Cardiac muscle cell (in vitro differentiated cells and primary cell): ENCODE results near the gene USF2. TPM values are rescaled to one million over a fixed set of nuclear protein-coding genes. Genes with fewer than 3 reads are reported as not detected.

ENCODE experiments used
- DNase-seq, 2 donors: peaks; one replicate each; pipeline versions ENCODE4 v3.0.0 to v3.0.0-alpha.2; 2010 to 2017; ENCODE audit warnings: low read depth in 1 of 2, low spot score in 1 of 2
- H3K27ac ChIP-seq: fragments of 200-600 bp; sonication (generic); 2 replicates; pipeline ENCODE4 v1.5.1; 2016
- H3K27me3 ChIP-seq: fragments of 200-600 bp; sonication (generic); 2 replicates; pipeline ENCODE4 v1.6.0; 2016; ENCODE audit warnings: control low read depth
- H3K36me3 ChIP-seq: fragments of 200-600 bp; sonication (generic); 2 replicates; pipeline ENCODE4 v1.5.1; 2016; ENCODE audit warnings: control low read depth
- H3K4me1 ChIP-seq: fragments of 200-600 bp; sonication (generic); 2 replicates; pipeline ENCODE4 v1.8.1; 2017; ENCODE audit warnings: low read depth, mild to moderate bottlenecking, mixed run types
- H3K4me3 ChIP-seq: fragments of 200-600 bp; sonication (generic); 2 replicates; pipeline ENCODE4 v1.5.1; 2016; ENCODE audit warnings: mild to moderate bottlenecking
- H3K9me3 ChIP-seq: fragments of 200-600 bp; sonication (generic); 2 replicates; pipeline ENCODE4 v1.5.1; 2017; ENCODE audit warnings: low read depth, mild to moderate bottlenecking, control low read depth
- CTCF ChIP-seq: IDR thresholded peaks from 2 replicates; pipeline ENCODE4 v1.5.1; 2012; ENCODE audit warnings: low read depth, mild to moderate bottlenecking, low read length
- polyA plus RNA-seq: library from polyadenylated mRNA; unstranded; fragments of >200 nt; fragmentation: Nextera tagmentation; extraction: Ambion mirVana; gene quantifications from 2 replicates; pipeline ENCODE4 v1.2.1, GENCODE V29; 2016
- total RNA-seq: library from RNA; depleted of rRNA; stranded (reverse); fragments of >200 nt; gene quantifications from 2 replicates; pipeline ENCODE4 v1.2.3, GENCODE V29; 2016

USF2 gene
- total and polyA plus RNA-seq, 2 experiments from 2014 or later: 31.7 to 235 TPM

GRCh38 chr19:35310811-35311465 is 42.2 kb downstream of the USF2 start:
- peak overlapping the region; percentile 48 for H3K27ac ChIP-seq

GRCh38 chr19:35311901-35312665 is 43.3 kb downstream of the USF2 start:
- no peaks in the 10 kb centered on the region for H3K27me3 ChIP-seq
- no peaks in the 10 kb centered on the region for H3K9me3 ChIP-seq
- H3K4me3 ChIP-seq: no peak overlapping the region
- H3K36me3 ChIP-seq: no peaks in the 10 kb centered on the region
- no peak overlapping the region for H3K27ac ChIP-seq
- DNase-seq: no peak
- H3K4me1 ChIP-seq: peaks cover 21% of the 10 kb centered on the region
- TF ChIP-seq CTCF: no peak

More at GRCh38 chr19:35310811-35311465, 42.2 kb downstream of the USF2 start:
- no peak for DNase-seq
- no peaks in the 10 kb centered on the region for H3K36me3 ChIP-seq
- no peak overlapping the region for H3K4me3 ChIP-seq
- H3K4me1 ChIP-seq: peaks cover 21% of the 10 kb centered on the region
- no peaks in the 10 kb centered on the region for H3K9me3 ChIP-seq
- no peaks in the 10 kb centered on the region for H3K27me3 ChIP-seq
- TF ChIP-seq CTCF: no peak

- peaks cover 20% of the 10 kb centered on the region for H3K4me1 ChIP-seq
- H3K4me3 ChIP-seq: no peak overlapping the region
- no peak for DNase-seq
- H3K36me3 ChIP-seq: no peaks in the 10 kb centered on the region
- TF ChIP-seq CTCF: no peak
- no peaks in the 10 kb centered on the region for H3K9me3 ChIP-seq
- no peaks in the 10 kb centered on the region for H3K27me3 ChIP-seq
- no peak overlapping the region for H3K27ac ChIP-seq
Observed at GRCh38 chr19:35313587-35313986, 44.8 kb downstream of the USF2 start.

- DNase-seq: no peak
- no peaks in the 10 kb centered on the region for H3K27me3 ChIP-seq
- peaks cover 15% of the 10 kb centered on the region for H3K4me1 ChIP-seq
- no peak overlapping the region for H3K4me3 ChIP-seq
- TF ChIP-seq CTCF: no peak
- H3K36me3 ChIP-seq: no peaks in the 10 kb centered on the region
- H3K9me3 ChIP-seq: no peaks in the 10 kb centered on the region
- no peak overlapping the region for H3K27ac ChIP-seq
Observed at GRCh38 chr19:35314031-35314430, 45.3 kb downstream of the USF2 start.

GRCh38 chr19:35314858-35315470 is 46.2 kb downstream of the USF2 start:
- H3K27ac ChIP-seq: no peak overlapping the region
- H3K4me1 ChIP-seq: peaks cover 6% of the 10 kb centered on the region
- H3K9me3 ChIP-seq: no peaks in the 10 kb centered on the region
- no peak overlapping the region for H3K4me3 ChIP-seq
- H3K36me3 ChIP-seq: no peaks in the 10 kb centered on the region
- no peaks in the 10 kb centered on the region for H3K27me3 ChIP-seq
- DNase-seq: no peak
- TF ChIP-seq CTCF: no peak
